Thyroid gland (tissue), 4 donors: Measurements from ENCODE around the gene EFTUD2.

Source experiments
- CTCF ChIP-seq, 6 experiments: fragments of 200-600 bp in 3 of 6; fragments of 450-650 bp in 3 of 6; sonication (generic) in 3 of 6; IDR thresholded peaks; one replicate each; pipeline ENCODE4 v1.5.1; 2016 to 2019; ENCODE audit warnings: antibody characterized with exemption in 6 of 6, mild to moderate bottlenecking in 2 of 6, inconsistent platforms in 1 of 6, moderate library complexity in 1 of 6
- POLR2A ChIP-seq, 2 donors: fragments of 450-650 bp; IDR thresholded peaks; one replicate each; pipeline ENCODE4 v1.6.1; 2017; ENCODE audit warnings: antibody characterized with exemption in 2 of 2, mild to moderate bottlenecking in 2 of 2, moderate library complexity in 1 of 2

- TF ChIP-seq POLR2A (IDR thresholded peaks at IDR 0.05) (no peak), CTCF (IDR thresholded peaks at IDR 0.05) (no peak)
Measured at GRCh38 chr17:44842748-44843147, 56.5 kb downstream of the EFTUD2 start.
